Measurements from ENCODE around the gene RBM26.

GRCh38 chr13:79273045-79273444 lies 133.0 kb downstream of the RBM26 start:
- TF ChIP-seq CTCF (conservative IDR thresholded peaks at IDR 0.05; ENCODE audit: low read depth, low read length) (no peak), USF2 (IDR thresholded peaks at IDR 0.05; ENCODE audit: low read depth, low read length) (no peak), RFX5 (IDR thresholded peaks at IDR 0.05; ENCODE audit: low read depth, low read length) (no peak), CHD1 (IDR thresholded peaks at IDR 0.05; ENCODE audit: low read depth, low read length) (no peak), POLR2A (IDR thresholded peaks at IDR 0.05; ENCODE audit: low read depth, low read length) (no peak), FOS (IDR thresholded peaks at IDR 0.05; ENCODE audit: low read depth, low read length) (no peak), BHLHE40 (IDR thresholded peaks at IDR 0.05; ENCODE audit: low read depth, low read length) (no peak)

All from IMR-90 (cell line).